ENCODE data around the gene ZCWPW2. TPM values are rescaled to one million over a fixed set of nuclear protein-coding genes. Genes with fewer than 3 reads are reported as not detected.

Gene ZCWPW2
- polyA plus RNA-seq, 4 donors, result 1.8 to 2.6 (median 1.9) TPM

GRCh38 chr3:28349469-28350000 lies 1.0 kb downstream of the ZCWPW2 start:
- peak in 1 of 4 donors; percentile 65 for DNase-seq (ENCODE audit: low read depth in 4 of 4, low spot score in 3 of 4)

- no peak for DNase-seq (ENCODE audit: low read depth in 4 of 4, low spot score in 3 of 4)
Measured at GRCh38 chr3:28376424-28376823, 27.9 kb downstream of the ZCWPW2 start.

- DNase-seq (ENCODE audit: low read depth in 4 of 4, low spot score in 3 of 4), result no peak
Measured at GRCh38 chr3:28386049-28386448, 37.5 kb downstream of the ZCWPW2 start.

DNA sequence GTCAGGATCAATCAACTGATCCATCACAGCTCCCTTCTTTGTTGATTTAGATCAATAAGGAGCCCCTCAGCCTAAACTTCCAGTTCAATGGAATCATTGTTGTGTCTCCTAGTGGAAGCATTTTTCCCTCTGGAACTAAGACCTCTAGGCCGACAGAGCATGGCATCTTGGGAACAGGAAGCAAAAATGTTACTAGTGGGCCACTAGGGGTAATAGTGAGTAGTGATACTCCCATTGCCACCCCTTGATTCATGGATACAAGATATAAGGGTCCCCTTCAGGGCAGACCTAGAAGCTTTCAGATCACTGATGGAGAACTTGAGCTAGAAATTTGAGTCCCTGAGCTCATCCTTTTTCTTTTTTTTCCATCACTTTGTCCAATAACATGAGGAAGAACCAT lies 40.5 kb downstream of the ZCWPW2 start:
- DNase-seq (ENCODE audit: low read depth in 4 of 4, low spot score in 3 of 4), result no peak

DNA sequence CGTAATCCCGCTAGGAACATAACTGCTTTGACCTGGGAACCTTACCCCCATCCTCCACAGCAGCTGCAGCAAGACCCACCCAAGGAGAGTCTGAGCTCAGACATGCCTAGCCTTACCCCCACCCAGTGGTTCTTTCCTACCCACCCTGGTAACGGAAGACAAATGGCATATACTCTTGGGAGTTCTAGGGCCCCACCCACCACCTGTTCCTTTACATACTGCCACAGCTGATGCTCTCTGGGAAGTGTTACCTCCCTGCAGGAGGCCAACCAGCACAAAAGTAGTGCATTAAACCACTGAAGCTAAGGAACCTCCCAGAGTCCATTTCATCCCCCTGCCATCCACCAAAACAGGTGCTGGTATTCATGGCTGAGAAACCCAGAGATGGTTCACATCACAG lies 50.7 kb downstream of the ZCWPW2 start:
- no peak for DNase-seq (ENCODE audit: low read depth in 4 of 4, low spot score in 3 of 4)

- DNase-seq (ENCODE audit: low read depth in 4 of 4, low spot score in 3 of 4), result no peak
Measured at GRCh38 chr3:28406241-28406640, 57.7 kb downstream of the ZCWPW2 start.

DNA sequence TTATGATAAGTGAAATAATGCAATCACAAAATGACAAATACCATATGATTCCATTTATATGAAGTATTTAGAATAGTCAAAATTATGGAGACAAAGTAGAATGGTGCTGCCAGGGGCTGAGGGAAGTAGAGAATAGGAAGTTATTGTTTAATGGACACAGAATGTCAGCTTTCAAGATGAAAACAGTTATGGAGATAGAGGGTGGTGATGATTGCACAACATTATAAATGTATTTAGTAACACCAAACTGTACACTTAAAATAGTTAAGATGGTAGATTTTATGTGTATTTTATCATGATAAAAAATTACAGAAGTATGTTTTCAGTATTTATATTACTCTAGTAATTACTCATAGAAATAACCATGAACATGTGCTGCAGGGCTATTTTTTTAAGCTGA lies 100.9 kb downstream of the ZCWPW2 start:
- DNase-seq (ENCODE audit: low read depth in 4 of 4, low spot score in 3 of 4), result no peak

DNA sequence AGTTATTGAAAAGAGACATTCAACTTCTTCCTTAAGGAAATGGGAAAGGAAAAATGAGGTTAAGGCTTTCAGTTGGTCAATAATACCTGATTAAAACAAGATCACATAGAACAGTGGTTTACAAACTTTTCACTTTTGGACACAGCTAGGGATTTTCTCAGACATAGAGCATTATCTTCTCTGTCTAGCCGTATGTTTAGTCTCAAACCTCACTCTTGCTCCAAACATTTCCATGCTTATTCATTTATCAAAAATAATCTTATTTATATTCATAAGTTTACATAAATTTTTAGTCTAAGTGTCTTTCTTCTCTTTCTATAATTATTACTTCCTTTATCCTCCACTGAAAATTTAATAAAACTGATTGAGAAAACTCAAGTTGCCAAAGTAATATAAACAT lies 114.3 kb downstream of the ZCWPW2 start:
- no peak for DNase-seq (ENCODE audit: low read depth in 4 of 4, low spot score in 3 of 4)

DNA sequence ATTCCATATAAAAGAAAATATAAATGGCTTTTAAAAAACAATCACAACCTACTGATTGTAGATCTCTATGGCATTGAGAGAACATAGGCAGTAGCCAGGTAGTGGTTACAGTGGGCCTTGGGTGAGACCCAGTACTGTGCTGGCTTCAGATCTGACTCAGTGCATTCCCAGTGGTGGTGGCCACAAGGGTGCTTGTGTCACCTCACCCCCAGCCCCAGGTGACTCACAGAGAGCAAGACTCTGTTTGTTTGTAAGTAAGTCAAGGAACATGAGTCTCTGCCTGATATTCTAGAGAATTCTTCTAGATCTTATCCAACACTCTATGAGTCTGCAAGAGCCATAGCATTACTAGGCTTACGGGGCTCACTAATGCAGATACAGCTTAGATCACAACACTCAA lies 118.9 kb downstream of the ZCWPW2 start:
- DNase-seq (ENCODE audit: low read depth in 4 of 4, low spot score in 3 of 4), result no peak

- DNase-seq (ENCODE audit: low read depth in 4 of 4, low spot score in 3 of 4), result peak in 3 of 4 donors; percentile 3 to 8 (median 5)
Measured at GRCh38 chr3:28476194-28476593, 127.7 kb downstream of the ZCWPW2 start.

GRCh38 chr3:28476764-28477163 lies 128.2 kb downstream of the ZCWPW2 start:
- no peak for DNase-seq (ENCODE audit: low read depth in 4 of 4, low spot score in 3 of 4)

DNA sequence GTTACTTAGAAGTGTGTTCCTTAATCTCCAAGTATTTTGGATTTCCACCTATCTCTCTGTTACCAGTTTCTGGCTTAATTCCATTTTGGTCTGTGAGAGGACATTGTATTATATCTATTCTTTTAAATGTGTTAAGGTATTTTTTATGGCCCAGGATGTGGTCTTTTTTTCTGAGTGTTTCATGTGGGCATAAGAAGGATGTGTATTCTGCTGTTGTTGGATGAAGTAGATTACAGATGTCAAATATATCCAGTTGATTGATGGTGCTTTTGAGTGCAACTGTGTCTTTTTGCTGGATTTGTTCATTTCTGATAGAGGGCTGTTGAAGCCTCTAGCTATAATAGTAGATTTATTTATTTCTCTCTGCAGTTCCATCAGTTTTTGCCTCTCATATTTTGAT lies 136.6 kb downstream of the ZCWPW2 start:
- no peak for DNase-seq (ENCODE audit: low read depth in 4 of 4, low spot score in 3 of 4)

- no peak for DNase-seq (ENCODE audit: low read depth in 4 of 4, low spot score in 3 of 4)
Measured at GRCh38 chr3:28495301-28495700, 146.8 kb downstream of the ZCWPW2 start.

DNA sequence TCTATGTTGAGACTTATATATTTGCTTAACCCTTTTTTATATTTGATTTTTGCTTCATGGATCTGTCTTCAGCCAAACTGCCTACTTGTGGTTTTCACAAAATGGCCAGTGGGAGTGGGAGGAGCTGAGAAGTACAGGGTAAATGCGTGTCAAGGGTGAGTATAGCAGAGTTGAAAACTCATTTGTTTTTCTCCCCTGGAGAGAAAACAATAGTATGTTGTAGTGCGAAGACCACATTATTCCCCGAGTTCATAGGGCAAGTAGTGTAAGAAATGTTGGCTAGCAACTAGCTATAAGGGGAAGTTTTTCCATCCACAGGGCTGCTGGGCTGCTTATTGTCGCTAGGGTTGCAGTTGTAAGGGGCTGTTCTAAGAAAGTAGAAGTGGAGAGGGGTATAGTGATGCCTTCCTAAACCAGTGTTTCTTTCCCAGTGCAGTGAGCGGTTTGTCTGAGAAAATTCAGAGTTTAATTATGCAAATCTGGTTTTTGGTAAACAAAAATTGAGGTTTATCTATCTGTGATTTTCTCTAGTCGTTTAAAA lies 153.9 kb downstream of the ZCWPW2 start:
- DNase-seq (ENCODE audit: low read depth in 4 of 4, low spot score in 3 of 4), result no peak

GRCh38 chr3:28504976-28505375 lies 156.5 kb downstream of the ZCWPW2 start:
- no peak for DNase-seq (ENCODE audit: low read depth in 4 of 4, low spot score in 3 of 4)

DNA sequence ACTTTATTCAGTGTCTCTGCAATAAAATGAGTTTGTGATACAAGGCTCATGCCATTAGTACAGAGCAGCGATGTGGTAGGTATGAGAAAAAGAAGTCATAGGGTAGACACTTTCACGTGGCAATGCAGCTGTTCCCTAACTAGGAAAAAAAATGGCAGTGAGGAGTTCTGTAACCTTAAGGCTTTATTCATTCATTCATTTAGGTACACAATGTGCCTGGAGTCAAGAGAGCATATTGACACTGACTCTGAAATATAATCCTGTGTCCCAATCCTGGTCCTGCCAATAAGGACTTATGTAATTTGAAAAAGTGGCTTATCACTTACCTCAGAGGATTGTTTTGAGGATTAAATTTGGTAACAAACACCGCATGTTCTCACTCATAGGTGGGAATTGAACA lies 173.1 kb downstream of the ZCWPW2 start:
- DNase-seq (ENCODE audit: low read depth in 4 of 4, low spot score in 3 of 4), result no peak

GRCh38 chr3:28542351-28542750 lies 193.8 kb downstream of the ZCWPW2 start:
- no peak for DNase-seq (ENCODE audit: low read depth in 4 of 4, low spot score in 3 of 4)

DNA sequence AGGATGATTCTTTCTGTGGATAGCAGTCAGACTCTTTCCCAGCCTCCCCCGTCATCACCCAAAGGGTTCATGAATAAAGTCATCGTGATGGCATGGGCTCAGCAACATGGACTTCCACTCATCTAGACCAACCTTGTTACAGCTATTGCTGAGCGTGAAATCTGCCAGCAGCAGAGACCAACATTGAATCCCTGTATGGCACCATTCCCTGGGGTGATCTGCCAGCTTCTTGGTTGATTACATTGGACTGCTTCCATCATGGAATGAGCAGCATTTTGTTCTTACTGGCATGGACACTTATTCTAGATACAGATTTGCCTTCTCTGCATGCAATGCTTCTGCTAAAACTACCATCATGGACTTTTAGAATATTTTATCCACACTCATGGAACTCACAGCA lies 195.7 kb downstream of the ZCWPW2 start:
- DNase-seq (ENCODE audit: low read depth in 4 of 4, low spot score in 3 of 4), result no peak

DNA sequence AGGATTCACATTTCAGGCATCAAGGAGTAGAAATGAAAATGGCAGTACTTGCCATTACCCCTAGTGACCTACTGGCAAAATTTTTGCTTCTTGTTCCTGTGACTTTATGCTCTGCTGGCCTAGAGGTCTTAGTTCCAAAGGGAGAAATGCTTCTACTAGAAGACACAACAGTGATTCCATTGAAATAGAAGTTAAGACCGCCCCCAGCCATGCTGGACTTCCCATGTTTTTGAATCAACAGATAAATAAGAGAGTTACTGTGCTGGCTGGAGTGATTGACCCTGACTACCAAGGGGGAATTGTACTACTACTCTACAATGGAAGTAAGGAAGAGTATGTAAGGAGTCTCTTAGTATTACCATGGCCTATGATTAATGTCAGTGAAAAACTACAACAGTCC lies 196.3 kb downstream of the ZCWPW2 start:
- no peak for DNase-seq (ENCODE audit: low read depth in 4 of 4, low spot score in 3 of 4)

- DNase-seq (ENCODE audit: low read depth in 4 of 4, low spot score in 3 of 4), result peak; percentile 16 to 29 (median 21)
Measured at GRCh38 chr3:28547677-28548076, 199.2 kb downstream of the ZCWPW2 start.

DNA sequence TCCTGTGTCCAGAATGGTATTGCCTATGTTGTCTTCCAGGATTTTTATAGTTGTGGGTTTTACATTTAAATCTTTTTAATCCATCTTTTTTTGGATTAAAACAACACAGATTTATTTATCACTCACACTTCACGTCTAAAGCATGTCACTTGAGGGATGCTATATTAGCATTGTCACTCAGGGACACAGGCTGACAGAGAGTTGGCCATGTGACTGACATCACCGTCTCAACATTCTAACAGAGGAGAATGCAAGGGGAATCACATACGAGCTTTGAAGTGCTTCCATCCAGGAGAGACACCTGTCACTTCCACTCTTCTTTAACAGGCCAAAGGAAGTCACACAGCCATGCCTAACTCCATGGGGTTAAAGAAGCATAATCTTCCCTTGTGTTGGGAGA lies 204.7 kb downstream of the ZCWPW2 start:
- no peak for DNase-seq (ENCODE audit: low read depth in 4 of 4, low spot score in 3 of 4)

DNA sequence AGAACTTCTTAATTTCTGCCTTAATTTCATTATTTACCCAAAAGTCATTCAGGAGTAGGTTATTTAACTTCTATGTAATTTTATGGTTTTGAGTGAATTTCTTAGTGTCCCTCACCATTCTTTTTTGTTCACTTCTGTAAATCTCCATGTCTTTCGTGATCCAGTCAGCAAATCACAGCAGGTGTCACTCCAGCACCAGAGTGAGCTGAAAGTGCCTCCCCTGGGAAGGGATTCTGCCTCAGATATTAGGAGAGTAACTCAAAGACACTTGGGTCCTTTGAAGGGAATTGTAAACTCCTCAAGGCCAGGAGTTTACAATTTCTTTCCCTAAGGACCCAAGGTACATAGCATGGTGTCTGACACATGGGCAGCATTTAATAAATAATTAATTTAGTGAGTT lies 207.7 kb downstream of the ZCWPW2 start:
- no peak for DNase-seq (ENCODE audit: low read depth in 4 of 4, low spot score in 3 of 4)

GRCh38 chr3:28564211-28564610 lies 215.7 kb downstream of the ZCWPW2 start:
- DNase-seq (ENCODE audit: low read depth in 4 of 4, low spot score in 3 of 4), result no peak
